K562 (cell line): ENCODE measurements around the gene GABARAP.

Source experiments
- CTCF ChIP-seq, 3 experiments: IDR thresholded peaks in 2 of 3; conservative IDR thresholded peaks in 1 of 3; 2 replicates each; pipeline ENCODE4 v1.5.1; 2011 to 2012; ENCODE audit warnings: low read length in 3 of 3, mild to moderate bottlenecking in 3 of 3, control low read depth in 2 of 3, improper control_type of control experiment in 1 of 3, inconsistent platforms in 1 of 3, low read depth in 1 of 3, mixed read lengths in 1 of 3, moderate library complexity in 1 of 3; ENCODE audit not compliant: insufficient read depth in 2 of 3
- EHMT2 ChIP-seq: fragments of 450-650 bp; IDR thresholded peaks from 2 replicates; pipeline ENCODE4 v1.6.1; 2018; ENCODE audit warnings: antibody characterized with exemption
- GTF2E2 ChIP-seq: fragments of 200-800 bp; sonication (Bioruptor generic); IDR thresholded peaks from 2 replicates; pipeline ENCODE4 v1.6.1; 2016; ENCODE audit warnings: missing genetic modification characterization, missing compliant biosample characterization
- KLF6 ChIP-seq: fragments of 250-450 bp; sonication (Bioruptor Pico); IDR thresholded peaks from 2 replicates; pipeline ENCODE4 v1.4.0; 2020; ENCODE audit warnings: mild to moderate bottlenecking, moderate library complexity, borderline replicate concordance
- LEF1 ChIP-seq: fragments of 450-650 bp; IDR thresholded peaks from 2 replicates; pipeline ENCODE4 v1.6.1; 2016; ENCODE audit warnings: mild to moderate bottlenecking
- MAX ChIP-seq: sonication (generic); formaldehyde crosslinking; IDR thresholded peaks from 2 replicates; pipeline ENCODE4 v1.9.0; 2022; ENCODE audit warnings: mild to moderate bottlenecking, missing genetic modification reagents
- MTA1 ChIP-seq: fragments of 450-650 bp; IDR thresholded peaks from 2 replicates; pipeline ENCODE4 v1.6.1; 2017; ENCODE audit warnings: borderline replicate concordance
- RFX1 ChIP-seq: fragments of 450-650 bp; IDR thresholded peaks from 2 replicates; pipeline ENCODE4 v1.6.1; 2016; ENCODE audit warnings: mild to moderate bottlenecking, moderate library complexity
- RFX5 ChIP-seq: IDR thresholded peaks from 2 replicates; pipeline ENCODE4 v1.6.1; 2011; ENCODE audit warnings: low read depth, mild to moderate bottlenecking, improper control_type of control experiment, low read length
- SNRNP70 ChIP-seq: fragments of 200-400 bp; formaldehyde crosslinking; optimal IDR thresholded peaks from 2 replicates; pipeline ENCODE3; 2017; ENCODE audit warnings: low read depth, low read length
- YY1 ChIP-seq, 3 experiments: IDR thresholded peaks; 2 replicates each; pipeline ENCODE4 v1.6.1; 2011; ENCODE audit warnings: low read length in 2 of 3, mild to moderate bottlenecking in 2 of 3, moderate library complexity in 2 of 3, borderline replicate concordance in 1 of 3, control low read depth in 1 of 3, low read depth in 1 of 3; ENCODE audit not compliant: insufficient read depth in 3 of 3, insufficient replicate concordance in 2 of 3, control insufficient read depth in 1 of 3, insufficient read length in 1 of 3; ENCODE audit errors: extremely low read depth in 1 of 3
- ZNF224 ChIP-seq: sonication (generic); formaldehyde crosslinking; IDR thresholded peaks from 2 replicates; pipeline ENCODE4 v1.8.0; 2022; ENCODE audit warnings: mild to moderate bottlenecking, missing genetic modification reagents

GRCh38 chr17:7220593-7221277 is 21.5 kb downstream of the GABARAP start:
- TF ChIP-seq RFX5 (no peak), GTF2E2 (tag) (no peak), RFX1 (no peak), MTA1 (no peak), YY1 (IDR thresholded peaks at IDR 0.05; ENCODE audit: borderline replicate concordance in 1 of 3, control insufficient read depth in 1 of 3, extremely low read depth in 1 of 3, insufficient read depth in 3 of 3, insufficient read length in 1 of 3, insufficient replicate concordance in 2 of 3, low read depth in 1 of 3, low read length in 2 of 3) (no peak), CTCF (IDR thresholded peaks at IDR 0.05 in 2 of 3, conservative IDR thresholded peaks at IDR 0.05 in 1 of 3; ENCODE audit: insufficient read depth in 2 of 3, low read depth in 1 of 3, low read length in 3 of 3) (peak; percentile 25 to 41 (median 29); a peak in 3 of 6 replicates), KLF6 (no peak), ZNF224 (CRISPR knock-in tag) (no peak), MAX (no peak), LEF1 (no peak), SNRNP70 (no peak), EHMT2 (no peak)
